Progenitor cell of endocrine pancreas (in vitro differentiated cells): ENCODE results near the gene TENT4A. TPM values are rescaled to one million over a fixed set of nuclear protein-coding genes. Genes with fewer than 3 reads are reported as not detected.
A peak's percentile ranks its signal among the peaks of the same experiment; 100 is the strongest.

Experiments used
- DNase-seq: peaks from one replicate; pipeline ENCODE4 v3.0.0; 2021; ENCODE audit warnings: low spot score; ENCODE audit not compliant: unreplicated experiment
- H3K27ac Mint-ChIP-seq: 2 replicates; pipeline ENCODE4 v1.8.0; 2021; ENCODE audit warnings: mild to moderate bottlenecking, moderate library complexity, mixed read lengths
- H3K27me3 Mint-ChIP-seq: 2 replicates; pipeline ENCODE4 v1.8.0; 2021; ENCODE audit warnings: mixed read lengths
- H3K36me3 Mint-ChIP-seq: 2 replicates; pipeline ENCODE4 v1.8.0; 2022; ENCODE audit warnings: mixed read lengths; ENCODE audit not compliant: insufficient read depth
- H3K4me1 Mint-ChIP-seq: 2 replicates; pipeline ENCODE4 v1.8.0; 2021; ENCODE audit warnings: low read depth, mixed read lengths
- H3K4me3 Mint-ChIP-seq: 2 replicates; pipeline ENCODE4 v1.8.0; 2021; ENCODE audit warnings: low read depth, mild to moderate bottlenecking, moderate library complexity, mixed read lengths
- H3K9me3 Mint-ChIP-seq: 2 replicates; pipeline ENCODE4 v1.8.0; 2021; ENCODE audit warnings: low read depth, mixed read lengths
- total RNA-seq: library from RNA; stranded (reverse); gene quantifications from 2 replicates; pipeline ENCODE4 v1.2.1, GENCODE V29; 2021
- TF ChIP-seq, protein P1 (sequence below): fragments of 200-600 bp; sonication (generic); IDR thresholded peaks from one replicate; pipeline ENCODE4 v1.5.0; 2021; ENCODE audit warnings: antibody characterized with exemption, mild to moderate bottlenecking; ENCODE audit not compliant: unreplicated experiment

Gene TENT4A
- total RNA-seq, 1 donor from 2014 or later, result 30.0 TPM

GRCh38 chr5:6716629-6717149 lies 3.5 kb downstream of the TENT4A start:
- Mint-ChIP-seq H3K27me3 (no peaks in the 10 kb centered on the region), H3K4me1 (peaks cover 41% of the 10 kb centered on the region), H3K4me3 (peak overlapping the region; percentile 82), H3K27ac (no peak overlapping the region), H3K9me3 (no peaks in the 10 kb centered on the region), H3K36me3 (no peaks in the 10 kb centered on the region)
- TF ChIP-seq, protein P1, sequence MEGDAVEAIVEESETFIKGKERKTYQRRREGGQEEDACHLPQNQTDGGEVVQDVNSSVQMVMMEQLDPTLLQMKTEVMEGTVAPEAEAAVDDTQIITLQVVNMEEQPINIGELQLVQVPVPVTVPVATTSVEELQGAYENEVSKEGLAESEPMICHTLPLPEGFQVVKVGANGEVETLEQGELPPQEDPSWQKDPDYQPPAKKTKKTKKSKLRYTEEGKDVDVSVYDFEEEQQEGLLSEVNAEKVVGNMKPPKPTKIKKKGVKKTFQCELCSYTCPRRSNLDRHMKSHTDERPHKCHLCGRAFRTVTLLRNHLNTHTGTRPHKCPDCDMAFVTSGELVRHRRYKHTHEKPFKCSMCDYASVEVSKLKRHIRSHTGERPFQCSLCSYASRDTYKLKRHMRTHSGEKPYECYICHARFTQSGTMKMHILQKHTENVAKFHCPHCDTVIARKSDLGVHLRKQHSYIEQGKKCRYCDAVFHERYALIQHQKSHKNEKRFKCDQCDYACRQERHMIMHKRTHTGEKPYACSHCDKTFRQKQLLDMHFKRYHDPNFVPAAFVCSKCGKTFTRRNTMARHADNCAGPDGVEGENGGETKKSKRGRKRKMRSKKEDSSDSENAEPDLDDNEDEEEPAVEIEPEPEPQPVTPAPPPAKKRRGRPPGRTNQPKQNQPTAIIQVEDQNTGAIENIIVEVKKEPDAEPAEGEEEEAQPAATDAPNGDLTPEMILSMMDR, result no peak
- no peak for DNase-seq

- H3K27me3 Mint-ChIP-seq, result no peaks in the 10 kb centered on the region
- no peak for DNase-seq
- H3K4me3 Mint-ChIP-seq, result no peak overlapping the region
- H3K27ac Mint-ChIP-seq, result no peak overlapping the region
- H3K4me1 Mint-ChIP-seq, result peaks cover 41% of the 10 kb centered on the region
- H3K36me3 Mint-ChIP-seq, result no peaks in the 10 kb centered on the region
- H3K9me3 Mint-ChIP-seq, result no peaks in the 10 kb centered on the region
- TF ChIP-seq, protein P1, result no peak
These were observed 4.0 kb downstream of the TENT4A start for GRCh38 chr5:6717247-6717646.

GRCh38 chr5:6717687-6718086 lies 4.5 kb downstream of the TENT4A start:
- Mint-ChIP-seq H3K4me1 (peaks cover 43% of the 10 kb centered on the region), H3K4me3 (no peak overlapping the region), H3K9me3 (no peaks in the 10 kb centered on the region), H3K27me3 (no peaks in the 10 kb centered on the region), H3K36me3 (no peaks in the 10 kb centered on the region), H3K27ac (no peak overlapping the region)
- TF ChIP-seq, protein P1, result no peak
- DNase-seq, result no peak

GRCh38 chr5:6718161-6718681 lies 5.0 kb downstream of the TENT4A start:
- TF ChIP-seq, protein P1, result no peak
- H3K4me1 Mint-ChIP-seq, result peaks cover 45% of the 10 kb centered on the region
- no peak overlapping the region for H3K4me3 Mint-ChIP-seq
- DNase-seq, result no peak
- H3K36me3 Mint-ChIP-seq, result no peaks in the 10 kb centered on the region
- H3K27ac Mint-ChIP-seq, result peak overlapping the region; percentile 1
- no peaks in the 10 kb centered on the region for H3K9me3 Mint-ChIP-seq
- H3K27me3 Mint-ChIP-seq, result no peaks in the 10 kb centered on the region

GRCh38 chr5:6718718-6719117 lies 5.5 kb downstream of the TENT4A start:
- TF ChIP-seq, protein P1, result no peak
- Mint-ChIP-seq H3K27ac (no peak overlapping the region), H3K36me3 (no peaks in the 10 kb centered on the region), H3K27me3 (no peaks in the 10 kb centered on the region), H3K9me3 (no peaks in the 10 kb centered on the region), H3K4me3 (no peak overlapping the region), H3K4me1 (peaks cover 50% of the 10 kb centered on the region)
- DNase-seq, result no peak
